ENCODE results near the gene ERF. TPM values are rescaled to one million over a fixed set of nuclear protein-coding genes. Genes with fewer than 3 reads are reported as not detected.

The ERF gene
- total and polyA plus RNA-seq, 4 donors = 8.7 to 21.0 (median 13.8) TPM

- Histone ChIP-seq H3K27ac (ENCODE audit: low read depth in 1 of 2, low read length in 2 of 2) (peak overlapping the region; percentile 95), H3K9ac (ENCODE audit: low read depth in 1 of 2, low read length in 2 of 2) (peak overlapping the region in 1 of 2 donors; percentile 92), H3K4me3 (ENCODE audit: low read depth in 1 of 3, low read length in 3 of 3) (no peak overlapping the region), H3K4me1 (ENCODE audit: control insufficient read depth in 4 of 4, insufficient read depth in 4 of 4, low read length in 3 of 4) (peaks cover 1 to 42% (median 19%) of the 10 kb centered on the region in 4 donors), H3K36me3 (ENCODE audit: control insufficient read depth in 4 of 4, insufficient read depth in 3 of 4, low read depth in 1 of 4, low read length in 3 of 4) (peaks cover 0 to 12% (median 5%) of the 10 kb centered on the region in 4 donors), H3K27me3 (ENCODE audit: control insufficient read depth in 4 of 4, insufficient read depth in 4 of 4, low read length in 3 of 4) (no peaks in the 10 kb centered on the region), H3K9me3 (ENCODE audit: control insufficient read depth in 4 of 4, low read length in 3 of 4) (no peaks in the 10 kb centered on the region)
- no peak for TF ChIP-seq NR2F2 (IDR thresholded peaks at IDR 0.05)
- no peak for TF ChIP-seq MAX (IDR thresholded peaks at IDR 0.05)
- no peak for TF ChIP-seq GABPA (IDR thresholded peaks at IDR 0.05 in 1 of 2, conservative IDR thresholded peaks at IDR 0.05 in 1 of 2)
- TF ChIP-seq HNF4A (conservative IDR thresholded peaks at IDR 0.05) = no peak
- no peak for TF ChIP-seq ZBTB33 (IDR thresholded peaks at IDR 0.05)
- WGBS = 69% methylated on average over 10 of the region's 10 CpGs
- peak; percentile 29 for DNase-seq (ENCODE audit: low spot score)
These were observed 9.7 kb downstream of the ERF start for GRCh38 chr19:42245231-42245630.

GRCh38 chr19:42244347-42245220 is 10.3 kb downstream of the ERF start:
- Histone ChIP-seq H3K9ac (ENCODE audit: low read depth in 1 of 2, low read length in 2 of 2) (peak overlapping the region; percentile 78 to 92), H3K36me3 (ENCODE audit: control insufficient read depth in 4 of 4, insufficient read depth in 3 of 4, low read depth in 1 of 4, low read length in 3 of 4) (peaks cover 0 to 7% (median 3%) of the 10 kb centered on the region in 4 donors), H3K4me1 (ENCODE audit: control insufficient read depth in 4 of 4, insufficient read depth in 4 of 4, low read length in 3 of 4) (peaks cover 1 to 36% (median 16%) of the 10 kb centered on the region in 4 donors), H3K27ac (ENCODE audit: low read depth in 1 of 2, low read length in 2 of 2) (peak overlapping the region; percentile 95), H3K4me3 (ENCODE audit: low read depth in 1 of 3, low read length in 3 of 3) (peak overlapping the region; percentile 51 to 75 (median 69)), H3K9me3 (ENCODE audit: control insufficient read depth in 4 of 4, low read length in 3 of 4) (no peaks in the 10 kb centered on the region), H3K27me3 (ENCODE audit: control insufficient read depth in 4 of 4, insufficient read depth in 4 of 4, low read length in 3 of 4) (no peaks in the 10 kb centered on the region)
- TF ChIP-seq REST (IDR thresholded peaks at IDR 0.05) (peak; percentile 79), HNF4G (IDR thresholded peaks at IDR 0.05) (no peak), ZBTB33 (IDR thresholded peaks at IDR 0.05) (peak; percentile 93), JUND (IDR thresholded peaks at IDR 0.05) (peak in 1 of 2 donors; percentile 26), FOXA1 (IDR thresholded peaks at IDR 0.05) (peak; percentile 41), HNF4A (conservative IDR thresholded peaks at IDR 0.05) (peak; percentile 27 to 41), GABPA (IDR thresholded peaks at IDR 0.05 in 1 of 2, conservative IDR thresholded peaks at IDR 0.05 in 1 of 2) (peak; percentile 62 to 93), EGR1 (IDR thresholded peaks at IDR 0.05; ENCODE audit: low read depth in 2 of 2) (peak; percentile 58 to 70), SP1 (IDR thresholded peaks at IDR 0.05) (peak; percentile 65), RXRA (IDR thresholded peaks at IDR 0.05) (peak; percentile 30 to 32), RAD21 (IDR thresholded peaks at IDR 0.05) (peak; percentile 70 to 75), FOXA2 (IDR thresholded peaks at IDR 0.05) (peak; percentile 42), YY1 (IDR thresholded peaks at IDR 0.05) (peak; percentile 95), ATF3 (IDR thresholded peaks at IDR 0.05) (no peak), MAX (IDR thresholded peaks at IDR 0.05) (peak; percentile 98), CTCF (IDR thresholded peaks at IDR 0.05; ENCODE audit: low read depth, low read length, missing input control) (peak; percentile 52), NR2F2 (IDR thresholded peaks at IDR 0.05) (peak; percentile 7), TAF1 (conservative IDR thresholded peaks at IDR 0.05) (peak; percentile 38)
- DNase-seq (ENCODE audit: low spot score) = peak; percentile 89
- WGBS = 2% methylated on average over 45 of the region's 45 CpGs

All from liver (tissue), 9 donors.